Measurements from ENCODE around the gene PRKCA.
A peak's percentile ranks its signal among the peaks of the same experiment; 100 is the strongest.
"Not testable (repeated sequence)": the region's sequence is repeated elsewhere in the genome, so short reads cannot be mapped to it uniquely, and the experiment has no call there.

Gene PRKCA

DNA sequence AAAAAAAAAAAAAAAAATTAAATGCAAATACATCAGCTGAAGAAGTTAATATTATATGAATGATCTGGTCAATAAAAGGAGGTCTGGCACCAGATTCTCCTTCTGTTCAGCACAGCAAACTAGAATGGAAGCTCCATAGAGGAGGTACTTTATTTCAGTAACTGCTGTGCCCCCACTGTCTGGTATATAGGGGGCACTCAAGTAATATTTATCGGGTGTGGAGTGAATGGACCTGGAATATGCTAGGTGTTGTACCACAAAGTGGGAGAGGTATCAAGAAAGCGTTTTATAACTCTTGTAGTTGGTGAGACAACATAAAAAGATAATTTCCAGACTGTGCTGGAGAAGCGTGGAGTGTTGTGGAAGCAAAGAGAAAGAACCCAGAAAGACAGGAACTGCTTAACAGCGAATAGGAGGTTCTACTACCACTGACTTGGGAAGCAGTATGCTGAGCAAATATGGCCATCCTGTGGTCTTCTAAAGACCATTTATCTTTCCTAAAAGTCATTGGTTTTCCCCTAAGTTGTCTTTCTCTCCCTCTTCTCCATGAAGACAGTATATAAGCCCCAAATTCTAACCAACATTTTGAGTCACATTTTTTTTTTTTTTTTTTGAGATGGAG, 12.2 kb upstream of the PRKCA start:
- DNase-seq (ENCODE audit: low spot score) = no peak

DNA sequence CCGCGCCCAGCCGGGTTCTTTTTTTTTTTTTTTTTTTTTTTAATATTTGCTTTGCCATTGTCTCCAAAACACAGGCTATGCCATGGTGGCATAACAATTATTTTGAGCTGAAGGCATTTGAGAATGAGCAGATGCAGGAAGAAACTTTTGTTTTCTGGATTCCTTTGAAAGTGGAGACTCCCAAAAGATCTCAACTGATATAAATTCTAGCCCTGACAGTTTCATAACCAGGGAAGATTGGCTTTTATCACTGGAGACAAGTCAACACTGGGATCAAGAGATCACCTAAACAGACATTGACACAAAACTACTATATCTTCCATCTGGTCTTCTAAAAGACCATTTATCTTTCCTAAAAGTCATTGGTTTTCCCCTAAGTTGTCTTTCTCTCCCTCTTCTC, 10.1 kb upstream of the PRKCA start:
- no peak for DNase-seq (ENCODE audit: low spot score)

DNA sequence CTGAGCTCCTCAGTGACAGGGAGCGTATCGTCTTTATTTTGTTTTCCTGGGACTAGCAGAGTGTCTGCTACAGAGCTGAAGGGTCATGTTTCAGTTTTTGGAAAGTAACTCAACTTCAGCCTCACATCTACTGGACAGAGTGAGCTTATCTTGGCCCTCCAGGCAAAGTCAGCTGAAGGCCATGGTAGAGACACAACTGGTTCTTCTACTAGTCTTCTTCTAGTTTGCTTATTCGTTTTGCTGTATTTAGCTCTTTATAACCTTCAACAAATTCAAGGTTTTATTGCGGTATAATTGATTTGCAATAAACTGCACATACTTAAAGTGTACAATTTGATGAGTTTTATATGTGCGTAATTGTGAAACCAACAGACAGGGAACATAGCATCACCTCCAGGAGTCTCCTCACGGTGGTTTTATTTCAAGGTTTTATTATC, 6.1 kb upstream of the PRKCA start:
- no peak for DNase-seq (ENCODE audit: low spot score)

DNA sequence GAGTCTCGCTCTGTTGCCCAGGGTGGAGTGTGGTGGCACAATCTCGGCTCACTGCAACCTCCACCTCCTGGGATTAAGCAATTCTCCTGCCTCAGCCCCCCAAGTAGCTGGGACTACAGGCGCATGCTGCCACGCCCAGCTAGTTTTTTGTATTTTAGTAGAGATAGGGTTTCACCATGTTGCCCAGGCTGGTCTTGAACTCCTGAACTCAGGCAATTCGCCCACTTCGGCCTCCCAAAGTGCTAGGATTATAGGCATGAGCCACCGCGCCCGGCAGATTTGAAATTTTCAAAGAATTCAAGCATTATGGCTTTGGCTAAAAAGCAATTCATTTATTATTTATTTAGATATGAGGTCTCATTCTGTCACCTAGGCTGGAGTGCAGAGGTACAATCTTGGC, 5.0 kb upstream of the PRKCA start:
- not testable (repeated sequence) for DNase-seq (ENCODE audit: low spot score)

DNA sequence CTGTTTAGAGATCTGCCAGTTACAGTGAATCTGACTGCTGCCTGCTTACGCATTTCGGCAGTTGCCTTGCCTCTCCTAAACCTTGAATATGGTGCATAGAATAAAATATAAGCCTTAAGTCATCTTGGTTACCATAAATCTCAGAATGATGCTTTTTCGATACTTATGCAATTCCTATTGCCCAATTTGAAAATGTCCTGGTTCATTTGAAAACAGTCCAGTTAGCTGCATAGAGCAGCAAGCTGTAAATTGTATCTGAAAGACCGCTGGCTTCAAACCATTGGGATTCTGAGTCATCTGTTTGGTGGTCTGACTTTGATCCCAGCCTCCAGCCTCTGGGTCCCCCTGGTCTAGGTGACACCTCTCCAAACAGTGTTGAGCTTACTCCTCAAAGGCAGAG, 2.7 kb upstream of the PRKCA start:
- DNase-seq (ENCODE audit: low spot score) = no peak

DNA sequence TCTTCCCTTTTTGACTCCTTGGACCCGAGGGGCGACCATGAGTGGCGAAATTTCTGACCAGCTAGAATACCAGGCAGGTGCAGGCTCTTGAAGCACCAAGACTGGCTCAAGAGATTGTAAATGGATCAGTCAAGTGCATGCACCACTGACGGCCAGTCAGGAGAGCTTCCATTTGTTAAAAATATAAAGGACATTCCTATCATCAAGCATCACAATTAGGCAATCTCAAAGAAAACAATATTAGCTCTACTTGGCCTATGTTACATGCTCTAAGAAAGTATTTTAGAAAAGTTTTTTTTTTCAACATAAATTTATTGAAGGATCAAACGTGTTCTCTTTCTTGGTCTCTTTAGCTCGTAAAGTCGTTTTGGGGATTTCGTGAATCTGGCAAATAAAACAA, 1.5 kb upstream of the PRKCA start:
- DNase-seq (ENCODE audit: low spot score) = no peak

DNA sequence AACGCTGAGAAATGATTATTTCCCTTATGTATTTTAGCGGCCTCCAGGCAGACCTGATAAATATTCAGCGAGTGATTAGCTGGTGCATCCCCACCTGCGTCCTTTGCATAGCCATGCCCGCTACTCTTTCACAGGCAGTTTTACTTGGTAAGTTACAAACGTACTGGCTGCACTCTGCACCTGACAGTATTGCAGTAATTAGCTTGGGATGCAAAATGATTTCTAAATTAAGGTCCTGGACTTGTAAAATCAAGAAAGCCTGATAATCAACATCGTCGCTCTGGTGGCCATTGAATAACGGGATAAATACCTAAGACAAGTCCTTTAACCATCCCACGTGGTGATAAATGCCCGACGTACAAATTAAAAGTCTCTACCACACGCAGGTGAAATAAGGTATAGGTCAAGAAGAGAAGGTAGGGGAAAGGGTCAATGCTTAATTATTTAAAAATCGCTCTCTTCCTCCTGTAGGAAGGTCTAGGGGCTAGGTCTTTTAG, 998 bp upstream of the PRKCA start:
- no peak for DNase-seq (ENCODE audit: low spot score)

DNA sequence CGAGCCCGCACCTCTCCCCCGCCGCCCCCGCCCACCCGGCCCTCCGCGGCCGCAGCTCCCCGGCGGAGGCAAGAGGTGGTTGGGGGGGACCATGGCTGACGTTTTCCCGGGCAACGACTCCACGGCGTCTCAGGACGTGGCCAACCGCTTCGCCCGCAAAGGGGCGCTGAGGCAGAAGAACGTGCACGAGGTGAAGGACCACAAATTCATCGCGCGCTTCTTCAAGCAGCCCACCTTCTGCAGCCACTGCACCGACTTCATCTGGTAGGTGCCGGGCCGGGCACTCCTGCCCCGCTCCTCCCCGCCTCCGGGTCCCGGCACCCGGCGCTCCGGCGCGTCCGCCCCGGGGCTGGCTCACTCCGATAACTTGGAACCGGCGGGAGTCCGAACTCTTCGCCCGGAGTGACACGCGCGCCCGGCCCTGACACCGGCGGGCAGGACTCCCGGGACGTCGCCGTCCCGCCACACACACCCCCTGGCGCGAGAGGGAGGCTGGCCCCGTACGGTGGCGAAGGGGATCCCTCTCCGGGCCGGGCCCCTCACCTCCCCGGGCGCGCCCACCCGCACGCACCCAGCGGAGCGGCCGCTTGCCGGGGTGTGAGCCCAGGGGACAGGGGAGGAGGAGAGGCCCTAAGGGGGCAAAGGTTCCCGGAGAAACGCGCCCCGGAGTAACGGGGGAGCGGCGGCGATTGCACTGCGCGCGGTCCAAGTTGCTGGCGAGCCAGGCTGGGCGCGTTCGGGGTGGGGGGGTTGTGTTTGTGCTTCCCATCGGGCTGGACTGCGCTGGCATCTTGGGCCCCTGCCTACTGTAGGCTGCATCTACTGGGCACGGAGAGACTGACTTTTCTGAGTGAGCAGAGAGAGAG, 581 bp downstream of the PRKCA start:
- peak; percentile 34 for DNase-seq (ENCODE audit: low spot score)

DNA sequence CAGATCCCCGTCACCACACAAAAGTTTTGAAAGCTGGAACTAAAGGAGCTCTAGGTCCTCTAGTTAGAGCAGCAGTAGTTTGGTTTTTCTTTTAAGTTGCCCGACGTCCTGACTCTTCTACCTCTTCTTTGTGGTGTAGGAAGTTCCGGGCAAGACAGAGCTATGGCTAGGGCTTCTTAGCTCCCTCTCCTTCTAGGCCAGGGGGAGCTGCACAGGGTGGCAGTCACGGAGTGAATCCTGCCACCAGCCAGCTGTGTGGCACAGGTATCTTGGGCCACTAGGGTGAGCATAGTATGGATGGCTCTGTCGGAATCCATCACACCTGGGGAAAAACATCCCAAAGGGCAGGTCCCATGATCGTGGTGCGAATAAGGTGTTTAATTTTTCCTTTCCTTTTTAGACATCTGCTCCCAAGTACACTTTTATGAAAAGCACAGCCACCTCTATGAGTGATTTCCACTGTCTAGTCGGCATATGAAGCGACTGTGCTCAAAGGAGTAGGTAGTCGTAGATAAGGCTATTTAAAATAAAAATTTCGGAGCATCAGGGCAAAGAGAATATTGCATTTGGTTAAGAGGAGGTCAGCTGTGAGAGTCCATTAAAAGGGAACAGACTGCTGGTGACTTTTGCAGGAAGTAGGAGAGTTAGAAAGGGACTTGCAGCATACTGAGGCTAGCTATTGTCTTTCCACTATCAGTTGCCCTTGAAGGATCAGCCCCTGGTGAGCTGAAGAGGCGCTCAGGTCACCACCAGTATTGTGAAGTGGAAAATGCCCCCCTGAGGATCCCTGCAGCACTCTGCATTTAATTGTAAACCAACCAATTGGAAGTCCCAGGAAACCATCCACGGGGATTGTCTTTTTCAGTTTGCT, 2.1 kb downstream of the PRKCA start:
- DNase-seq (ENCODE audit: low spot score) = peak; percentile 31

DNA sequence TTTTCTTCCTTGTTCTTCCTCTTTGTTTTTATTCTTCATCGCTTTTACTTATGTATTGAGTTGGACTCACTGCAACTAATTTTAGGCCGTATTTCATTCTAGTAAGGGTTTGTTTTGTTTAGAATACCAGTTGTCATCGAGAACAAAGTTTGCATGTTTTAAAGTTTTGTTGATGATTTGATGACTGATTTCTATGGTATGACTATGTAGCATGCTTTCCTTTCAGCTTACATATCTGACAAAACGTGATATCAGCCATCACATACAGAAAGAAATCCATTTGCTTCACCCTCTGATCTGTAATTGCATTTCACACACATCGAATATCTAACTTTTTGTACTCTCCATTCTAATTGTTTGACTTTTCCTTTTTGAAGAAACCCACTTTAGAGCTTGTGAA, 4.0 kb downstream of the PRKCA start:
- peak; percentile 57 for DNase-seq (ENCODE audit: low spot score)

DNA sequence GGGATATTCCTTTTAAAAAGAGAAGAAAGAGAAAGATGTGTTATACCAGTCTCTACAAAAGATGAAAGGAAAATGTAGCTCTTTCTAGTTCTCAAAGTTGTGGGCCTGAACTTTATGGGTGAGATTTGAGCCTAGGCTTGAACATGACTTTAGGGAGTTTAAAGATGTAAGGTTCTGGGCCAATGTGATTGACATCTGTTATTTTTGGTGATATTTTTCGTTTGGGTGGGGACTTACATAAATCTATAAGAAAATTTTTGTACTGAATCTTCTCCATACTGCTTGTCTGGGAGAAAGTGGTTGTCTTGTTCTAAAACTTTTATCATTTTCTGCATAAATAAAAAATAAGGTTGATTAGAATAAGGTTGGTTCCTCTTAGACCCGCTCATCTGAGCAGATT, 4.8 kb downstream of the PRKCA start:
- no peak for DNase-seq (ENCODE audit: low spot score)

DNA sequence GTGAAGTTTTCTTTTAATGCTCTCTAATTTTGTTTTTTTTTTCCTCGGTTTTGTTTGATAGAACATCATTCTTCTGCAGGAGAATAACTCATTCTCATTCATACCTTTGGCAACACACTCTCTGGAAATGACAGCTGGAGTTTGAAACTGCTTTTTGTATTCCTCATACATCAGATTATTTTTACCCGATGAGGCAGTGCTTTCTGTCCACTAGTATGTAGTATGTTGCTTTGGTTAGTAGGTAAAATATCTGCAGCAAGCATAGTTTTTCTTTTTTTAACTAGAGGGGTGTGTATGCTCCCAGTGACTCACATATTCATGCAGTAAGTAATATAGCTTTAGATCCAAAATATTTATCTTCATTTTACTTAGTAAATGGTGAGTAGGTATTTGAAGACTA, 6.4 kb downstream of the PRKCA start:
- no peak for DNase-seq (ENCODE audit: low spot score)

DNA sequence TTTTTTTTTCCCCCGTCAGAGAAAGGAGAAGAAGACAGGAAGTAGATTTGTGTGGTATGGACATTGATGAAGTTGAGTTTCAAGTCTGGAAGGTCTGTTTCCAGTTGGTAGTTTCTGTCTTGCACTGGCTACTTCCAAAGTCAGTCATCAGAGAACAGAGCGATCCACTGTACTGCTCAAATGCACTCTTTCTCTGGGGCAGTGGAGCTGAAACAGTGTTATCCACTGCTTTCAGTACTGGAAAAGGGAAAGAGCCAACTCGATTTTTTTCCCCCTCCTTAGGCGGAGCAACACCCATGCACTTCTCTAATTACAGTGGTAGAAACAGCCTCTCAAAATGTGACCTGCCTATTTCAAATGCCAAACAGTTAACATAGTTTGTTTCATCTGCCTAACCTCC, 7.4 kb downstream of the PRKCA start:
- DNase-seq (ENCODE audit: low spot score) = peak; percentile 34

DNA sequence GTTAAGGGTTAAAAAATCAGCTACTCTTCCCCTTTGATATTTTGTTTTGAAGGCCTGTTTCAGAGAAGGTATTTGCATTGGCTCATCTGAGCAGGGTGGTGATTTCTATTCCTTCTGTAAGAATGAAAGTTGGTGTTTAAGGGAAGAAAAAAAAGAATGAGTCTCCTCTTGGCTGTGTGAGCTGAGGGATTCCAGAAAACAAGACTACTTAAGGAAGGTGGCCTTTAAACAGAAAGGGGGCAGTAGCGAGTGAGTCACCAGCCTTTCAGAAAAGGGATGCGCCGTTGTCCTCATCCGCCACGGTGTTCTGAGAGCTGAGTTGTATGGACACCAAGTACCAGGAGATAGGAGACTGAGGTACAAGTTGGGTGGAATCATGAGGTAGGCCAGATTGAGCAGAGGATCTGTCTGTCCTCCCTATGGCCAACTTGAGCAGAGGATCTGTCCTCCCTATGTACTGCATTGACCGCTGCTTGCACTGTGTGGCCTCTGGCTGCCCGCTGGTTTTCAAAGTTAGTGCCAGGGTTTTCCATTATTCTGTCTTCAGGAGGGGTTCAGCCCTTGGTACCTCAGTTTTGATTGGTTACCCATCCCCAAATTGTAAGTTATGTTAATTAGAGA, 8.2 kb downstream of the PRKCA start:
- DNase-seq (ENCODE audit: low spot score) = no peak

DNA sequence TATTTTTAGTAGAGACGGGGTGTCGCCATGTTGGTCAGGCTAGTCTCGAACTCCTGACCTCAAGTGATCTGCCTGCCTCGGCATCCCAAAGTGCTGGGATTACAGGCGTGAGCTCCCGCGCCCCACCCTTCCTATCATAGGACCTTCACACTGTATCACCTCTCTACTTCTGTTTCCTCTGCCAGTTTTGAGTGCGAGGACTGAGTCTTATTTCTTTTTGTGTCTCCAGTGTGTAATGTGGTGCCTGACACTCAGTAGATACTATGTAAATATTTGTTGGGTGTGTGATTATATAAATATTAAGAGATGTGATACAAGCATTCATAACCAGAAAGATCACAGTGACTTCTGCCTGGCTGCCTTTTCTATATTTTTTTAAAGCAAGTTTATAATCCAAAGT, 10.5 kb downstream of the PRKCA start:
- no peak for DNase-seq (ENCODE audit: low spot score)

DNA sequence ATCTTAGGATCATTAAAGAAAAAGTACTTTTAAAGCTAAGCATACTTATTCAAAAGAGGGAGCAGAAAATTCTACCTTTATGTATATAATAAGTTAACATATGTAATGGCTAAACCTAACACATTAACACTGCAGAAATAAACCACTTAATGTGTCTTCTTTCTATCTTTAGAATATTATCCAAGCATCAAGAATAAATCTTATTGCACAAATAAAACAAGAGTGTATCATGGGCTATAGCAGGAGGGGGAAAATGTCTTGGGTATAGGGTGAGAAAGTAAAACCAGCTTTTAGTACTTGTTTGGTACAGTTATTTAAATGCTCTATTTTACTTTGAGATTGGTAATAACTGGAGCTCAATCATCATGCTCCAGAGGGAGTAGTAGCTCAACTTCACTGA, 10.9 kb downstream of the PRKCA start:
- no peak for DNase-seq (ENCODE audit: low spot score)

DNA sequence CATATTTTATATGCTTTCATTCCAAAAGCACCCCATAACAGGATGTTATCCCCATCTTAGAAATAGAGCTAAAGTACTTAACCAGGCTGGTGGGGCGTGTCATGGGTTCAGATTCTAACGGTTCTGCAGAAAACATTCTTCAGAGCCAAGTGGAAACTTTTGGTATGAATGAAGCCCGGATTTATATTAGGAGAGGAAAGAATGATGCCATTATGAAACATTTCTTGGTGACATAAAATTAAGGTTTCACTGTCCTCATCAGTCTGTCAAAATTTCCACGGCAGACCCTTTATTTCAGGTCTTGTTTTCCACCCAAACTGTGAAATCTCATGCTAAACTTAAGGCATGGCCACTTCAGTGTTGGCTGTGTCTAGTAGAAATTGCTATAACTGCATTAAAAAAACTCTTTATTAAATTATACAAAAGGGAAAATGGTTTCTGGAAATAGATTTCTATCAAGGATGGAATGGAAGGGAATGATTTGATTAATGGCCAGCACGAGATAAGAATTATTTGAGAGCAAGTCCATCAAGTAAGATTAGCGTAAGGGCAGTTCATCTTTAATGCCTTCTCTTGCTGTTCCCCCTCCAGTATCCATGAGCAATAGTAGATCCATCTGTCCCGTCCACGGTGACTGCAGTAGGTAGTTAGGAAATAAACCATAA, 11.7 kb downstream of the PRKCA start:
- DNase-seq (ENCODE audit: low spot score) = peak; percentile 43

DNA sequence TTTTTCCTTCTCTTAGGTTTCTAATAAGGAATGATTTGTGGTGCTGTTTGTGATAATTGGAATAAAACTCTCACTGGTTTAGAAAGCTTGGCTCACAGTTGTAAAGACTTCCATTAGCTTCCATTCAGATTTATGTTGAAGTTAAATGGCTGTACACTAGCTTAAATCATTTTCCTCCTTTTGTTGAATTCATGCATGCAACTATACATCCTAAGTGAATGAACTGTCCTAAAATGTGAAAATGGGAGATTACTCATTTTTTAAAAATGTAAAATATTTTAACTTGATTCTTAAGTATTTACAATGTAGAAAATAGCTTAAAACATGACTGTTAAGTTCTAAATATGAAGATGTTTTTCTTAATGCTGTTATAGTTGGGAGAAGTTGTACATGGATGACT, 15.2 kb downstream of the PRKCA start:
- DNase-seq (ENCODE audit: low spot score) = no peak

DNA sequence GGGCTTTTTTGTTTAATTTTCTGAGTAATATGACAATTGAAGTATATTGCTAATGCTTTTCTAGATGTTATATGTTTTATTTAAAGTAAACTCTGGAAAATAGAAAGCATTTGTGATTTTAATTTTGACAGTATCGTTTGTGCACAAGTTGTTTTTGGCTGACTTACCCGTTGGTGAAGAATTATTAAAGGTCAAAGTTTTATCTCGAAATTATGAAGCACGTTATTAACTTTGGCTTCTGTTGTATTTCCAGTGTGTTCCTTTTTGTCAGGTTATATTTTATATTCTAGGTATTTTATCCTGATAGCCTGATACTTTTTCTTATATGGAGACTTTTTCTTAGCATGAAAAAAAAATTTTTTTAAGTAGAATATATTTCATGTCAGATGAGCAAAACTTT, 16.8 kb downstream of the PRKCA start:
- no peak for DNase-seq (ENCODE audit: low spot score)

DNA sequence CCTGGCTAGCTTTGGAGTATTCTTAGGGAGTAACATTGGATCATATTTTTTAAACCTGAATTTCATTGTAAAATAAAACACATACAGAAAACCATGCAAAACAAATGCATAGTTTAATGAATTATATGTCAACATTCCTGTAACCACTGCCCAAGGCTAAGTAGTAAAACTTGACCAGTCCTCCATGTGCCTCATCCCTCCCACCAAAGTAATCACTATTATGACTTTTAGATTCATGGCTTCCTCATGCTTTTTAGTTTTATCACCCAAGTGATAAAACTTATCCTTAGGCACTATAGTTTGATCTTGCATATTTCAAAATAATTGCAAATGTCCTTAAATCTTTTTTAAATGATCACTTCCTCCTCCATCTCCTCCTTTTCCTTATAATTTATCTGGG, 20.4 kb downstream of the PRKCA start:
- DNase-seq (ENCODE audit: low spot score) = no peak

DNA sequence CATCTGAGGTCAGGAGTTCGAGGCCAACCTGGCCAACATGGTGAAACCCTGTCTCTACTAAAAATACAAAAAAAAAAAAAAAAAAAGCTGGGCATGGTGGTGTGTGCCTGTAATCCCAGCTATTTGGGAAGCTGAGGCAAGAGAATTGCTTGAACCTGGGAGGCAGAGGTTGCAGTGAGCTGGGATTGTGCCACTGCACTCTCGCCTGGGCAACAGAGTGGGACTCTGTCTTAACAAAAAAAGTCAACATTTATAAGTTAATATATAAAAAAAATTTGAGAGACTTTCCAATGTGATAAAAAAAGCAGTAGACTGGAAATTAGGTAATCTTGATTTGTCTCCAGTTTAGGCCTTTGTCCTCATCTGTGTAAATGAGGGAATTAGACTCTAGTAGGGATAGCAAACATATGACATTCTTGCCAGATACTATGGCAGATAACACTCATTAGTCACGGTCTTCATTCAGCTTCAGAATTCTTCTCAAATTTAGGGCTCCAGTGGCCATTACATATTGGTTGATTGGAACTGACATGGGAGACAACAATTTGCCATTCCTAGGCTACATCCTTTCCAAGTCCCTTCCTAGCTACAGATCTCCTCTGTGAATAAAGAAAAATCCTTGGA, 22.1 kb downstream of the PRKCA start:
- DNase-seq (ENCODE audit: low spot score) = not testable (repeated sequence)

Measured in activated CD4-positive, alpha-beta T cell treated with anti-CD3 and anti-CD28 coated beads, Interleukin-2, Interleukin-4, amounts not matched to agents 100 ng/mL and 50 ng/mL, durations not matched to agents 16 hours and 8 hours (primary cell).